ENCODE measurements around the gene FPGS. TPM values are rescaled to one million over a fixed set of nuclear protein-coding genes. Genes with fewer than 3 reads are reported as not detected.
A peak's percentile ranks its signal among the peaks of the same experiment; 100 is the strongest.

Gene FPGS
- total RNA-seq, 2 experiments from 2014 or later: 67.8 to 73.0 TPM

DNA sequence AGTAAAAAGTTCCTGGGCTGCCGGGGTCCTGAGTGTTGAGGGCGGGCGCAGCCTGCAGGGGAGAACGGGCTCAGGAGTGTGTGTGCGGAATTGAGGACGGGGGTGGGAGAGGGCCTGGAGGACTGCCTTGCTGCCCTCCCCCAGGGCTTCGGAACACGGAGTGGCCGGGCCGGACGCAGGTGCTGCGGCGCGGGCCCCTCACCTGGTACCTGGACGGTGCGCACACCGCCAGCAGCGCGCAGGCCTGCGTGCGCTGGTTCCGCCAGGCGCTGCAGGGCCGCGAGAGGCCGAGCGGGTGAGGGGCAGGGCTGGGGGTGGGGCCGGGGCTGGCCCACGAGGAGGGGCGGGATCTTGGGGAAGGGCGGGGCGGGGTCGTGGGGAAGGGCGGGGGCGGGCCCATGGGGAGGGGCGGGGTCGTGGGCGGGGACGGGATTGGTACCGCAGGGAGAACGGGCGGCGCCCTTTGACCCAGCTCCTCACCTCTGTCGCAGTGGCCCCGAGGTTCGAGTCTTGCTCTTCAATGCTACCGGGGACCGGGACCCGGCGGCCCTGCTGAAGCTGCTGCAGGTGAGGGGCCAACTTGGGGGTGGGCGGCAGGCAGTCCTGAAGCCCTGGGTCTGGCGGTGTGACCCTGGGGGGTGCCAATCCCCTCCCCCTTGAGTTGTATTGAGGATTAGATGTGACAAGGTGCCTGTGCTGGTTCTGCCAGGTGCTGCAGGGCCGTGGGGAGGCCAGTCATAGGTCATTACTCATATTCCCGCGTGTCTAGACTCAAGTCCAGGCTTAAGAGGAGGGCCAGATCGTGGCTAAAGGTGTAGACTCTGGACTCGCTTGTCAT is 7.1 kb downstream of the FPGS start:
- Mint-ChIP-seq H3K27ac (no peak overlapping the region), H3K4me3 (no peak overlapping the region), H3K36me3 (ENCODE audit: low read depth) (peaks cover 19% of the 10 kb centered on the region), H3K9me3 (no peaks in the 10 kb centered on the region), H3K4me1 (ENCODE audit: low read depth) (peaks cover 2% of the 10 kb centered on the region), H3K27me3 (ENCODE audit: low read depth) (no peaks in the 10 kb centered on the region)
- DNase-seq: no peak
- intact Hi-C loops (cut with micrococcal nuclease): no loop called here
- CTCF ChIA-PET: interaction anchor here (1.5 kb wide), 1 partner anchor 29 kb away, joined by 3 read pairs; no protein-coding TSS in a partner anchor

DNA sequence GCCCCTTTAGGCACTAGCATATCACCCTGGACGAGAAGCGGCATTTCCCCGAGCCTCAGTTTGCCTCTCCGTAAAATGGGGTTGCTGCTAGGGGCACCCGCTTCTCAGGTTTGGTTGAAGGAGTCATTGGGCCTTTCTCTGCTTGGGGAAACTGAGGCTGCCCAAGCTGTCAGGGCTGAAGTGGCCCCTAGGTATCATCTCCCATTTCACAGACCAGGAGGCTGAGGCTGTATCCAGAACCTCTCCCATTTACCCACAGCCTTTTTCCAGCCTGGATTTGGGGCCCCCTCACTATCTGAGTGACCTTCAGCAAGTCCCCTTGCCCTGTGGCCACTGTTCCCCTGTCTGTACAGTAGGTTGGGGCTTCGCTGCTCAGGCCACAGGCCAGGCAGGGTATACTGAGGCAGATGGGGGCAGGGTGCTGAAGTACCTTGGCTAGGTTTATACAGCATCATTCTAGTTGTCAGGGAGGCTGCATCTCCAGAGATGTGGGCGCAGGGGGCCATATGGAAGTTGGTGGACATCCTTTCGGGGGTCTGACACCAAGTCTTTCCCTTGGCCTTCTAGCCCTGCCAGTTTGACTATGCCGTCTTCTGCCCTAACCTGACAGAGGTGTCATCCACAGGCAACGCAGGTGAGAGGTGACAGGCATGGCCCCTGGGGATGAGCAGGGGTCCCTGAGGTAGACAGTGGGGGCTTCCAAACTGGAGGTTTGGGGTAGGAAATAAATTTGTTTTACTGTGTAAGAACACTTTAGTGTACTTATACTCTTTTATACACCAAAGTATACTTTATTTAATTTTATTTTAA is 7.9 kb downstream of the FPGS start:
- Mint-ChIP-seq H3K36me3 (ENCODE audit: low read depth) (peaks cover 19% of the 10 kb centered on the region), H3K27me3 (ENCODE audit: low read depth) (no peaks in the 10 kb centered on the region), H3K4me3 (no peak overlapping the region), H3K4me1 (ENCODE audit: low read depth) (peaks cover 2% of the 10 kb centered on the region), H3K9me3 (no peaks in the 10 kb centered on the region), H3K27ac (no peak overlapping the region)
- no peak for DNase-seq
- CTCF ChIA-PET: no interaction called here
- intact Hi-C loops (cut with micrococcal nuclease): no loop called here

DNA sequence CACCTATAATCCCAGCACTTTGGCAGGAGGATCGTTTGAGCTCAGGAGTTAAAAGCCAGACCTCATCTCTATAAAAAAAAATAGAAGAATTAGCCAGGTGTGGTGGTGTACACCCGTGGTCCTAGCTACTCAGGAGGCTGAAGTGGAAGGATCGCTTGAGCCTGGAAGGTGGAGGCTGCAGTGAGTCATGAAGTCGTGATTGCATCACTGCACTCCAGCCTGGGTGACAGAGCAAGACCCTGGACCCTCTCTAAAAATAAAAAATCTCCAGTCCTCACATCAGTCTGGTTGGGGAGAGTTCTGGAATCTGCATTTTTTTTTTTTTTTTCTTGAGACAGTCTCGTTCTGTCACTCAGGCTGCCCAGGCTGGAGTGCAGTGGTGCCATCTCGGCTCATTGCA is 9.3 kb downstream of the FPGS start:
- Mint-ChIP-seq H3K9me3 (no peaks in the 10 kb centered on the region), H3K4me3 (no peak overlapping the region), H3K27ac (peak overlapping the region; percentile 59), H3K27me3 (ENCODE audit: low read depth) (no peaks in the 10 kb centered on the region), H3K36me3 (ENCODE audit: low read depth) (peaks cover 15% of the 10 kb centered on the region), H3K4me1 (ENCODE audit: low read depth) (no peaks in the 10 kb centered on the region)
- CTCF ChIA-PET: interaction anchor here (0.9 to 1.0 kb wide), 2 partner anchors 13 to 77 kb away, joined by 3 to 4 read pairs; partner anchors contain the start of gene TOR2A
- DNase-seq: no peak
- intact Hi-C loops (cut with micrococcal nuclease): no loop called here

DNA sequence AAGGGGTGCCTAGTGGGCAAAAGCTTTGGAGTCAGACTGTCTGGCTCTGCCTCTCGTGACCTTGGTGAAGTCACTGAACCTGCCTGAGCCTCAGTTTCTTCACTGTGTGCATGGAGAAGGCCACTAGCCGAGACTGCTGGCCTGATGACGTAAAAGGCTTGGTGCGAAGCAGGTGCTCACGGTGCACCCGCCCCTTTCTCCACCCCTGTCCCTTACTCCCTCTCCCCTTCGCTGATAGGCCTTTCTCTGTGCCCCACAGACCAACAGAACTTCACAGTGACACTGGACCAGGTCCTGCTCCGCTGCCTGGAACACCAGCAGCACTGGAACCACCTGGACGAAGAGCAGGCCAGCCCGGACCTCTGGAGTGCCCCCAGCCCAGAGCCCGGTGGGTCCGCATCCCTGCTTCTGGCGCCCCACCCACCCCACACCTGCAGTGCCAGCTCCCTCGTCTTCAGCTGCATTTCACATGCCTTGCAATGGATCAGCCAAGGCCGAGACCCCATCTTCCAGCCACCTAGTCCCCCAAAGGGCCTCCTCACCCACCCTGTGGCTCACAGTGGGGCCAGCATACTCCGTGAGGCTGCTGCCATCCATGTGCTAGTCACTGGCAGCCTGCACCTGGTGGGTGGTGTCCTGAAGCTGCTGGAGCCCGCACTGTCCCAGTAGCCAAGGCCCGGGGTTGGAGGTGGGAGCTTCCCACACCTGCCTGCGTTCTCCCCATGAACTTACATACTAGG is 10.4 kb downstream of the FPGS start:
- Mint-ChIP-seq H3K36me3 (ENCODE audit: low read depth) (peaks cover 17% of the 10 kb centered on the region), H3K27me3 (ENCODE audit: low read depth) (no peaks in the 10 kb centered on the region), H3K9me3 (no peaks in the 10 kb centered on the region), H3K4me1 (ENCODE audit: low read depth) (no peaks in the 10 kb centered on the region), H3K4me3 (no peak overlapping the region), H3K27ac (no peak overlapping the region)
- CTCF ChIA-PET: no interaction called here
- no peak for DNase-seq
- intact Hi-C loops (cut with micrococcal nuclease): no loop called here

DNA sequence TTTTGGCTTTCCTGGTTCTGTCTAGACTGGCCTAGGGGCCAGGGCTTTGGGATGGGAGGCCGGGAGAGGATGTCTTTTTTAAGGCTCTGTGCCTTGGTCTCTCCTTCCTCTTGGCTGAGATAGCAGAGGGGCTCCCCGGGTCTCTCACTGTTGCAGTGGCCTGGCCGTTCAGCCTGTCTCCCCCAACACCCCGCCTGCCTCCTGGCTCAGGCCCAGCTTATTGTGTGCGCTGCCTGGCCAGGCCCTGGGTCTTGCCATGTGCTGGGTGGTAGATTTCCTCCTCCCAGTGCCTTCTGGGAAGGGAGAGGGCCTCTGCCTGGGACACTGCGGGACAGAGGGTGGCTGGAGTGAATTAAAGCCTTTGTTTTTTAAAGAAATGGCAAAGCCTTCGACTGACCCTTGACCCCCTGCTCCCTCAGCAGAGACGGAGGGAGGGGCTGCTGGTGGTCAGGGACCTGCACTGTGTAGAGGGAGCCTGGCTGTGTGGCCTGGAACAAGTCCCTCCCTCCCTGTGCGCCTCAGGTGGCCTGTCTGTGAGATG is 11.1 kb downstream of the FPGS start:
- CTCF ChIA-PET: no interaction called here
- Mint-ChIP-seq H3K36me3 (ENCODE audit: low read depth) (peaks cover 20% of the 10 kb centered on the region), H3K9me3 (no peaks in the 10 kb centered on the region), H3K27me3 (ENCODE audit: low read depth) (no peaks in the 10 kb centered on the region), H3K4me1 (ENCODE audit: low read depth) (no peaks in the 10 kb centered on the region), H3K27ac (no peak overlapping the region), H3K4me3 (no peak overlapping the region)
- intact Hi-C loops (cut with micrococcal nuclease): no loop called here
- DNase-seq: no peak

DNA sequence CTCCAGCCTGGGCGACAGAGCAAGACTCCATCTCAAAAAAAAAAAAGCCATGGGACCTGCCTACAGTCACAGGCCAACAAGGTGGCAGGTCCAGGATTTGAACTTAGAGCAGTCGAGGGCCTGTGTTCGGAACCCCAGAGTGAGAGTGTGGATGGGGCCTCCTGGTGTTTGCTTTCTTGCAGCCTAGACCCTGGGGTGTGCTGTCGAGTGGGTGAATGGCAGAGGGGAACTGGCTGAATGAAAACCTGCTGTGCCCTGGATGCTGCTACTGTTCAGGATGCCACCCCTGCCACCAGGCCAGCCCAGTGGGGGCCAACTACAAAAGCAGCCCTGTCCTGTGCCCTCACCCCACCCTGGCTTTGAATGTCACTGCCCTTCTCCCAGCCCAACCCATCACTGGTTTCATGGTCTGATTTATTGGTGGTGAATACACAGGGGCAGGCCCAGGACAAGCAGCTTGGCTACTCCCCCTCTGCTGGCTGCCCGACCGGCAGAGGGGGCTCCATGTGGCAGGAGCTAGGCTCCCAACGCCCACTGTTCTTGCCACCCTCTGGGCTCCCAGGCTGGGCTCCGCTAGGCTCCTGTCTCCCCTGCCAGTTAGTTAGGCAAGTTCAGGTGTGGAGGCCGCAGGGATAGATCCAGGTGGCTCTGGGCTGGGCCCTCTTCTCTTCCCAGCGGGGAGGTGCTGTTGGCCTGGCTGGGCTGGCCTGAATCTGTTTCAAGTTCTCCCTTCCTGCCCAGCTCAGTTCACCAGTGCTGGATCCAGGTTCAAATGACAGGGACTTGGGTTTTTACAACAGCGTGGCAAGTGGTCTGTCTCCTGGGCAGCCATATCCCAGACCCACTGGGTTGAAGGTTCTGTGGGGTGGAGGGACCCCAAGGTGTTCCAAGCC is 12.2 kb downstream of the FPGS start:
- Mint-ChIP-seq H3K9me3 (no peaks in the 10 kb centered on the region), H3K4me3 (no peak overlapping the region), H3K36me3 (ENCODE audit: low read depth) (peaks cover 14% of the 10 kb centered on the region), H3K4me1 (ENCODE audit: low read depth) (no peaks in the 10 kb centered on the region), H3K27ac (no peak overlapping the region), H3K27me3 (ENCODE audit: low read depth) (no peaks in the 10 kb centered on the region)
- CTCF ChIA-PET: no interaction called here
- DNase-seq: no peak
- intact Hi-C loops (cut with micrococcal nuclease): no loop called here

DNA sequence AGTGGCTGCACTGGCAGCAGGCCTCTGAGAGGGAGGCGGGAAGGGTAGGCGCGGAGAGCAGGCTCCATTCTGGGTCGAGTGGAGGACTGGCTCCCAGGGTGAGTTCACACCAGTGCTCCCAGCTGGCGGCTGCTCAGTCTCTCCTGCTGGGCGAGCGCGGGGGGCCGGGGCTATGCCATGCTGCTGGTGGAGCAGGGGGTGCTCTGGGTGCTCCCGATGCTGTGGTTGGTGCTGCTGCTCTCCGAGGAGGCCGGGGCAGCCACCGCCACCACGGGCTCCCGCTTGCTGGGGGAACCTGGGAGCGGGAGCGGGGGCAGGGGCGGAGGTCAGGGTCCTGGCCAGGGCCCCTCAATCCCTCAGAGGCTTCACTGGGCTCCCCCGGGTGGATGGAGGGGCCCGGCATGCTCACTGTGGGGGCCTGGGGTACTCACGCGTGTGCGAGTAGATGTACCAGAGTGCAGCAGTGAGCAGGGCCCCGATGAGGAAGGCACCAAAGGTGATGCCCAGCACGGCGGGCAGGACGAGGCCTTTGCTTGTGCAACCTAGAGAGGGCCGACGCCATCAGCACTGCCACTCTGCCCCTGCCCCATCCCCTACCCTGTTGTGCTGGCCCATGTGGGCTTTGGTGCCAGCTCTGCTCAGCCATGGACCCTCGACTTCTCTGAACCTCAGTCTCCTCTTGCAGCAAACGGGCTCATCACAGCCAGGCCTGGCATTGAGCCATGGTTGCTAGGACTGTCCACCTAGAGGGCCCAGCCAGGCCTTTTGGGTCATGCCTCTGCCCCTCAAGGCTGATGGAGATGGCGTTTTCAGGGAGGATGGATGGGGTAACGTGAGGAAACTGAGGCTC is 13.1 kb downstream of the FPGS start:
- peaks cover 13% of the 10 kb centered on the region for H3K36me3 Mint-ChIP-seq (ENCODE audit: low read depth)
- CTCF ChIA-PET: no interaction called here

DNA sequence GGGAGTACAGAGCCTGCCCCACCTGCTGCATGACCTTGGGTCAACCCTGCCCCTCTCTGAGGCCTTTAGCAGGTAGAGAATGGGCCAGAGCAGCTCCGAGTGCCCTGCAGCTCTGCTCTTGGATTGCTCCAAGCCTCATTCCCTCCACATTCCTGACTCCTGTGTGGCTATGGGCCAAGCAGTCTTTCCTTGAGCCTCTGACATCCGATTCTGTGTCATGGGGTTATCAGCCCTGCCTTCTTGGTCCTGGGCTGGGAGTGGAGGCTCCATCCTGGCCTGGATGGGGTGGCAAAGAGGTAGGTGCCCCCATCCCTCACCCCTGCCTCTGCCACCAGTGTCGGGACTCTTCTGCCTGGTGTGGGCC is 13.7 kb downstream of the FPGS start:
- Mint-ChIP-seq H3K27ac (no peak overlapping the region), H3K36me3 (ENCODE audit: low read depth) (peaks cover 12% of the 10 kb centered on the region), H3K4me3 (no peak overlapping the region), H3K9me3 (no peaks in the 10 kb centered on the region), H3K27me3 (ENCODE audit: low read depth) (no peaks in the 10 kb centered on the region), H3K4me1 (ENCODE audit: low read depth) (no peaks in the 10 kb centered on the region)
- intact Hi-C loops (cut with micrococcal nuclease): no loop called here
- CTCF ChIA-PET: no interaction called here
- no peak for DNase-seq

More for the DNA sequence above, 13.1 kb downstream of the FPGS start:
- Mint-ChIP-seq H3K27ac (no peak overlapping the region), H3K4me1 (ENCODE audit: low read depth) (no peaks in the 10 kb centered on the region), H3K27me3 (ENCODE audit: low read depth) (no peaks in the 10 kb centered on the region), H3K9me3 (no peaks in the 10 kb centered on the region), H3K4me3 (no peak overlapping the region)
- intact Hi-C loops (cut with micrococcal nuclease): no loop called here
- DNase-seq: no peak

DNA sequence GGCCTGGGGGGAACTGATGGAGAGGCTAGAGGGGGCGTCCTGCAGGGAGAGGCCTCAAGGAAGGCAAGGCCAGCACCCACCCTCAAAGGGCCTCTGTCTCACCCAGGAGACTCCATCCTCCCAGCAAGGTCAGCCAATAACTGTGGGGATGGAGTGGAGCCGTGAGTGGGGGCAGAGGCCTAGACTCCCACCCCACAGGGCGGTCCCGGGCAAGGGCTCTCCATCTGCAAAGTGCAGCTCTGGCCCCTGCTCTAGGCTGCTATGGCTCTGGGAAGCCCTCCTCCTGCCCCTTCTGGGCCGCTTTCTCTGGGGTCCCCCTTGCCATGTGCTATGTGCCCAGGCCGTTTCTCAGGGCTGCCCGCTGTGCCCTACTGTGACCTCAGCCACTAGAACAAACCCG is 14.0 kb downstream of the FPGS start:
- Mint-ChIP-seq H3K4me3 (no peak overlapping the region), H3K4me1 (ENCODE audit: low read depth) (no peaks in the 10 kb centered on the region), H3K27ac (no peak overlapping the region), H3K9me3 (no peaks in the 10 kb centered on the region), H3K36me3 (ENCODE audit: low read depth) (peaks cover 12% of the 10 kb centered on the region), H3K27me3 (ENCODE audit: low read depth) (no peaks in the 10 kb centered on the region)
- CTCF ChIA-PET: interaction anchor here (0.5 kb wide), 1 partner anchor 20 kb away, joined by 3 read pairs; no protein-coding TSS in a partner anchor
- DNase-seq: no peak
- intact Hi-C loops (cut with micrococcal nuclease): no loop called here

DNA sequence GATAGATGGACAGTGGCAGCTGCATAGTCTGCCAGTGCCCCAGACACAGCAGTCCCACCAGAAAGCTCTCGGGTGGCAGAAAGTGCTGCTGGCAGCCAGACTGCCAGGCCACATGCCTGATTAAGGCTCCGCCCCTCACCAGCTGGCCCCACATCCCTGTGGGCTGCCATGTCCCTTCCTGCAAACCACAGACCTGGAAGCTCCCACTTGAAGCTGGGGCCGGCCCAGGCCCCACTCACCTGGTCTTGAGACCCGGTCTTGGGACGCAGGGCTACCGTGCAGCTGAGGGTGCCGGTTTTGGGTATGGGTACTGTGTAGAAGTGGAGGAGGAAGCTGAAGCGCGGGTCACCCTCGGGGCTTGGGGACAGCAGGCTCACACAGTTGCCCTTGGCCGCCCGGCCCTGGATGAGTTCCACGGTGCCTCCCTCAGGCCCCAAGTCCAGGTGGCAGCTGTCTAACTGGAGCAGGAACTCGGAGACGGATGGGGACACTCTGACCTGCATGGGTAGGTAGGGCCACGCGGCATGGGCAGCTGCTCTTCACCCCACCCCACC is 15.3 kb downstream of the FPGS start:
- Mint-ChIP-seq H3K27me3 (ENCODE audit: low read depth) (no peaks in the 10 kb centered on the region), H3K36me3 (ENCODE audit: low read depth) (peaks cover 12% of the 10 kb centered on the region), H3K4me3 (no peak overlapping the region), H3K4me1 (ENCODE audit: low read depth) (no peaks in the 10 kb centered on the region), H3K27ac (no peak overlapping the region), H3K9me3 (no peaks in the 10 kb centered on the region)
- intact Hi-C loops (cut with micrococcal nuclease): no loop called here
- DNase-seq: no peak
- CTCF ChIA-PET: interaction anchor here (0.8 kb wide), 1 partner anchor 103 kb away, joined by 3 read pairs; no protein-coding TSS in a partner anchor

DNA sequence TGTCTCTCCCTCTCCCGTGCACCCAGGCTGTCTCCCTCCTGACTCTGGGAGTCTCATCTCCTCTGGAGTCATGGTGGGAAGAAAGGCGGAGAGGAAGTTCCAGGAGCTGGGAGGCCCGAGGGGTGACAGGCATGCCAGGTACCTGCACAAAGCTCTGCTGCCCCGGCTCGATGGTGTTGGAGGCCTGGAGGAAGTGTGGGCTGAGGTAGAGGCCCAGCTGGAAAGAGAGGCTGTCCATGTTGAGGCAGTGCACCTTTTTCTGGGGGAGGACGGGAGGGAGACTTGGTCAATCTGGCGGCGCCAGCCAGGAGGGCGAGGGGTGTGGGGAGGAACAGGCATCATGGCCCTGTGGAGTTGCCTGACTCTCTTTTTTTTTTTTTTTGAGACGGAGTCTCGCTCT is 15.9 kb downstream of the FPGS start:
- H3K4me3 Mint-ChIP-seq: no peak overlapping the region
- H3K27me3 Mint-ChIP-seq (ENCODE audit: low read depth): no peaks in the 10 kb centered on the region
- H3K36me3 Mint-ChIP-seq (ENCODE audit: low read depth): peaks cover 12% of the 10 kb centered on the region
- H3K9me3 Mint-ChIP-seq: no peaks in the 10 kb centered on the region
- no peak overlapping the region for H3K27ac Mint-ChIP-seq
- H3K4me1 Mint-ChIP-seq (ENCODE audit: low read depth): no peaks in the 10 kb centered on the region
- intact Hi-C loops (cut with micrococcal nuclease): no loop called here
- no peak for DNase-seq
- CTCF ChIA-PET: no interaction called here
